GM08714 (cell line): ENCODE results near the gene POLD3.

Experiments used
- H3K4me3 ChIP-seq: fragments of 200-500 bp; sonication (Bioruptor generic); 2 replicates; pipeline ENCODE4 v1.5.1; 2014; ENCODE audit warnings: mild to moderate bottlenecking, low read length, inconsistent platforms
- ZNF274 ChIP-seq: IDR thresholded peaks from 2 replicates; pipeline ENCODE4 v1.6.1; 2012; ENCODE audit warnings: mild to moderate bottlenecking, low read depth, low read length

Gene POLD3

GRCh38 chr11:74608431-74608830 is 16.0 kb downstream of the POLD3 start:
- no peak for TF ChIP-seq ZNF274
- no peak overlapping the region for H3K4me3 ChIP-seq

GRCh38 chr11:74611369-74611861 is 19.0 kb downstream of the POLD3 start:
- H3K4me3 ChIP-seq: no peak overlapping the region
- no peak for TF ChIP-seq ZNF274

GRCh38 chr11:74612877-74613276 is 20.5 kb downstream of the POLD3 start:
- no peak overlapping the region for H3K4me3 ChIP-seq
- TF ChIP-seq ZNF274: no peak

GRCh38 chr11:74615311-74615710 is 22.9 kb downstream of the POLD3 start:
- TF ChIP-seq ZNF274: no peak
- H3K4me3 ChIP-seq: no peak overlapping the region

- TF ChIP-seq ZNF274: no peak
- H3K4me3 ChIP-seq: no peak overlapping the region
Measured at GRCh38 chr11:74615988-74616387, 23.6 kb downstream of the POLD3 start.

GRCh38 chr11:74620531-74620930 is 28.1 kb downstream of the POLD3 start:
- TF ChIP-seq ZNF274: no peak
- no peak overlapping the region for H3K4me3 ChIP-seq

GRCh38 chr11:74626130-74626529 is 33.7 kb downstream of the POLD3 start:
- TF ChIP-seq ZNF274: no peak
- no peak overlapping the region for H3K4me3 ChIP-seq

GRCh38 chr11:74626604-74627003 is 34.2 kb downstream of the POLD3 start:
- TF ChIP-seq ZNF274: no peak
- H3K4me3 ChIP-seq: no peak overlapping the region

- H3K4me3 ChIP-seq: no peak overlapping the region
- no peak for TF ChIP-seq ZNF274
Measured at GRCh38 chr11:74627381-74627780, 35.0 kb downstream of the POLD3 start.

- no peak for TF ChIP-seq ZNF274
- no peak overlapping the region for H3K4me3 ChIP-seq
Measured at GRCh38 chr11:74630043-74630442, 37.7 kb downstream of the POLD3 start.

- no peak overlapping the region for H3K4me3 ChIP-seq
- TF ChIP-seq ZNF274: no peak
Measured at GRCh38 chr11:74633406-74634393, 41.3 kb downstream of the POLD3 start.

- no peak overlapping the region for H3K4me3 ChIP-seq
- TF ChIP-seq ZNF274: no peak
Measured at GRCh38 chr11:74634537-74634936, 42.2 kb downstream of the POLD3 start.

GRCh38 chr11:74636630-74637184 is 44.3 kb downstream of the POLD3 start:
- TF ChIP-seq ZNF274: no peak
- H3K4me3 ChIP-seq: no peak overlapping the region

GRCh38 chr11:74637700-74638099 is 45.3 kb downstream of the POLD3 start:
- TF ChIP-seq ZNF274: no peak

GRCh38 chr11:74638869-74639268 is 46.5 kb downstream of the POLD3 start:
- no peak overlapping the region for H3K4me3 ChIP-seq
- TF ChIP-seq ZNF274: no peak

More at GRCh38 chr11:74637700-74638099, 45.3 kb downstream of the POLD3 start:
- no peak overlapping the region for H3K4me3 ChIP-seq

GRCh38 chr11:74639533-74639932 is 47.2 kb downstream of the POLD3 start:
- no peak overlapping the region for H3K4me3 ChIP-seq
- TF ChIP-seq ZNF274: no peak
